Activated CD4-positive, CD25-positive, alpha-beta regulatory T cell treated with anti-CD3 and anti-CD28 coated beads, Interleukin-2, amount 50 U/mL, for 72 hours (primary cell): ENCODE results near the gene NFX1.
A peak's percentile ranks its signal among the peaks of the same experiment; 100 is the strongest.

Experiments
- DNase-seq: peaks from one replicate; pipeline ENCODE4 v3.0.0; 2021

NFX1 gene

GRCh38 chr9:33267151-33267767 is 23.1 kb upstream of the NFX1 start:
- DNase-seq = no peak

- no peak for DNase-seq
These were observed 20.2 kb upstream of the NFX1 start for GRCh38 chr9:33270146-33270545.

- DNase-seq = no peak
These were observed 18.3 kb upstream of the NFX1 start for GRCh38 chr9:33272061-33272460.

DNA sequence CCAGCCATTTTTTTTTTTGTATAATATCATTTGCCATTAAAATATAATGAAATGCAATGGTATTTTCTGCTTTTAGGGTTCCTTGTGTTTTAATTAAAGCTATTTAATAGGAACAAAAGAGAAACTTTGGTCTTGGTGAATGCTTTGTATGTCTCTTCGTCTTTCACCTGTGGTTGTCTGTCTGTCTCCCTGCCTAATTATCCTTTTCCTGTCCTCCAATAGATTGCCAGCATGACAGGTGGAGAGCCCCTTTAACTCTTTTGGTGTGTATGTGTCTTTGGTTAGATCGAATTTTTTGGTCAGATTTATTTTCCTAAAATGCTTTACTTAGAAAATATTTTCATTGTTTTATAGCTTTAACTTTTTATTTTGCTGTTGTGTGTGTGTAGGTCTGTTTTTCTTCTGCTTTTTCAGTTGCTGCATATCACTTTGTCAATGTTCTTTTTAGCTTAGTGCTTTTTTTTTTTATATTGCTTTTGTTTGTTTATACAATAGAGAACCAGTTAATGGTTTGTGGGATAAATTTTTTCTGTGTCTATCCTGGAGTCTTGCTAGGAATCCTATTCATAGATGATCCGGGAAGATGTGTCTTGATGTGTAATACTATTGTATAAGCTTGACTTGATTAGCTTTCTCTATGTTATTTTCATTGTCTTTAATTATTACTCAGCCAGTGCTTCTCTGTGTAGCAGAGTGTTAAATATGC is 16.9 kb upstream of the NFX1 start:
- DNase-seq = no peak

DNA sequence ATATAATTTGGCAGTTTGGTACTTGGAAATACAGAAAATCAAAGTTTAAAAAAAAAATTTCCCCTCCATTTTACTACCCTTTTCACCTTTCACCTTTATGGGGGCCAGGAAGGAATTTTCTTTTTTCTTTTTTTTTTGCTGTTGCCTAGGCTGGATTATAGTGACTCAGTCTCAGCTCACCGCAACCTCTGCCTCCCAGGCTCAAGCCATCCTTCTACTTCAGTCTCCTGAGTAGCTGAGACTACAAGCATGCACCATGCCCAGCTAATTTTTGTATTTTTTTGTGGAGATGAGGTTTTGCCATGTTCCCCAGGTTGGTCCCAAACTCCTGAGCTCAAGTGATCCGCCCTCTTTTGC is 16.4 kb upstream of the NFX1 start:
- DNase-seq = no peak

DNA sequence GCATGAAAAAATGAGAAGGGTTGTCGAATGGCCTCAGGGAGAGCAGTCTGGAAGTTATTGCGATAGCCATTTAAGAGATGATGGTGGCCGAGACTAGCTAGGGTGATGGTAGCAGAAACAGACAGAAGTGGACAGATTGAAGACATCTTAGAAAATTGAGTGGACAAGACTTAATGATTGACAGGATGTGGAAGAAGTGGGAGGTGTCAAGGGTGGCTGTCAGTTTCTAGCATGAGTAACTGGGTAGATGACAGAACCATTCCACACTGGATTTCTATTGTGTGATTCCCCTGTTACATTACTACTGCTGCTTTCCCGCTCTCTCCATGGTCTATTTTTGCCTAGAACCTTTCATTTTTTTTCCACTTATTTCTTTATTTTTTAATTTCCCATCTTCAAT is 12.8 kb upstream of the NFX1 start:
- DNase-seq = no peak

- no peak for DNase-seq
These were observed 4.8 kb upstream of the NFX1 start for GRCh38 chr9:33285502-33285901.

GRCh38 chr9:33287087-33287490 is 3.2 kb upstream of the NFX1 start:
- DNase-seq = no peak

- no peak for DNase-seq
These were observed 2.1 kb upstream of the NFX1 start for GRCh38 chr9:33288235-33288634.

DNA sequence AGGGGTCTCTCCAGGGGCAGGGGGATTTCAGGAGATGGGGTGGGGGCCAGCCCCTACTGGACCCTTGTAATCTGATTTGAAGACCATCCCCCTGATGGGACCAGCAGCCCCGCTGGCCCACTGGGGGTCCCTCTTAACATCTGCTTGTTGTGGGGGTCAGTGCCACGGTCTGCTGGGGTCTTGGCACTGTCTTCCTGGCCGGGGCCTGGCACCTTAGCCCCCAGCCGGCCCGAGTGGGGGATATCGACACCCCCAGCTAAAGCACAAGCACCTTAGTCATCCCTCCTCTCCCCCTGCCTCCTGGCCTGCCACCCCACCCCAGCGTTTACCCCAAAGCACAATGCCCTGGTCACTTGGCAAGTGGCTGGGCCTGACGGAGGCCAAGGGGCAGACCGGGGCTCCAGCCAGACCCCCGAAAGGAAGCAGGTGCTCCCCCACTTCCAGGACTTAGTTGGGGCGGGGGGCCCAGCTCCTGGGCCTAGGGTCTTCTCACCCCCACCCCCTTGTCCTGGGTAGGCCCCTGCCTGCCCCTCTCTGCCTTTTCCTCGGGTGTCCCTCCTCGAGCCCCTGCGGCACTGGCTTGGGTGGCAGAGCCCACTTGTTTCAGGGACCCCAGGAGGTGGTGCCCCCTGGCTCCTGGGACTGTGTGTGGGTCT is 1.4 kb upstream of the NFX1 start:
- peak; percentile 36 for DNase-seq

DNA sequence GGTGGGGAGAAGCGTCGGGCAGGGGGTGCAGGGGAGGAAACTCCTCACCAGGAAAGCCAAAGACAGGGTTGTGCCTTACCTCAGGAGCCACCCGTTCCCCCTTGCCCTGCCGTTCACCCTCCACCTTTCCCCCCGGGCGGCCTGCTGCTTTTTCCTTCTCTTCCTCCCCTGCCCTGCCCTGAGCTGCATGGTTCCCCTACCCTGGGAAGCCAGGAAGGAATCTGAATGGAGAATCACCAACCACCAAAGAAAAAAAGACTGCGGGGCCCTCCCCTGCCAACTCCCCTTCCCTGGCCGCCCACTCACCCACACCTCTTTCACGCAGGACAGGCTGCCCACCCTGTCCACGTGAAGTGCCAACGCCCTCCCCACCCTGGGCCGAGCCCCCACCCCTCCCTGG is 820 bp upstream of the NFX1 start:
- DNase-seq = peak; percentile 48

DNA sequence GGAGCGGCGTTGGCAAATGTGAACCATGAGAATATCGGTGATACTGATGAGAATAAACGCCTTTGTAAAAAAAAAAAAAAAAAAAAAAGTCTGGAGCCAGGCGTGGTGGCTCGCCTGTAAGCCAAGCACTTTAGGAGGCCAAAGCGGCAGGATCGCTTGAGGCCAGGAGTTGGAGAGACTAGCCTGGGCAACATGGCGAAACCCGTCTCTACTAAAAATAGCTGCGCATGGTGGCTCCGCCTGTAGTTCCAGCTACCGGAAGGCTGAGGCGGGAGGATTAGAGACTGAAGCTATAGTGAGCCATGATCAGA is 425 bp upstream of the NFX1 start:
- DNase-seq = no peak

DNA sequence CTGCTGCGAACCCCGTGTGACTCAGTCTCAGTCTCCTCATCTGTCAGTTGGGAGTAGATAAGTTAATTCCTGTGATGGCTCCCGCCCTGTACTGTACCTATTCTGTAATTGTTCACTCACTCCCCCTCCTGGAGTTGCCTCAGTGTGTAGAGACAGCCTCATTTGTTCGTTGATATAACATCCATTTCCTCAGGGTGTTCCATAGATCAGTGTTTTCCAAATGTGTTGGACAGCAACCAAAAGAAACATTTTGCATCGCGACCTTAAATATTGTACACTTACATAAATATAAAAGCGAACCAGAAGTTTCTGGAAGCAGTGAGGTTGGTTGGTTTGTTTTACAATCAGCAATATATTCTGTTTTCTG is 698 bp downstream of the NFX1 start:
- no peak for DNase-seq

DNA sequence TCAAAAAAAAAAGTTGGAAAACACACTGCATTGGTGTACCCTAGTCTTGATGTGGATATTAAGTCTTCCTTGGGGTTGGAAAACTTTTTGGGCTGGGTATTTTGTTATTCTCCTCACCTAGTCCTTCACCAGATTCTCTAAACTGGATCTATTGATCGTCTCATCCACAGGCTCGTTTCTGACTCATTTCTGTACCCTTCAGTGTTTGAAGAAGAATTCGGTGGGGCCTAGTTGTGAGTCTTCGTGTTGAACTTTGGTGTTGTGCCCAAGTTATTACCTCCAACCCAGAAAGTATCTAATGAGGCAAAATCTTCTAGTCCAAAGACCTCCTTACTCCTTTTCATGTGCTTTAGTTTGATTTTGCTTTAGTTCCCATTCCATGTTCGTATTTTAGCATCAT is 1.6 kb downstream of the NFX1 start:
- DNase-seq = no peak

DNA sequence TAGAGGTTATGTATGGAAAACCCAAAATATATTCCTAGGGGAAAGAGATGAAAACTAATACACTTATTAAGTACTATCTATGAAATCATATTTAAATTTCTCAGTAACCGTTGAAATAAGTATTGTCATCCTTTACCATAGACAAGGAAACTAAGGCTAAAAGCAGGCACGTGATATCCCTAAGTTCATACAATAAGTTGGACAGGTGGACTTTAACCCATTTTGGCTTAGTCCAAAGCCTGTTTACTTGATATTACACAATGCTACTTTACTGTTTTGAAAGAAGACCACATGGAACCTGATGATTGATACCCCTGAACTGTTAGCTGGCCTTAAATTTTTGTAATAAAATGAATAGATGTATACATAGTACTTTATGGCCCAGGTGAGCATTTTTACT is 3.5 kb downstream of the NFX1 start:
- DNase-seq = no peak

GRCh38 chr9:33294670-33295432 is 4.5 kb downstream of the NFX1 start:
- no peak for DNase-seq

DNA sequence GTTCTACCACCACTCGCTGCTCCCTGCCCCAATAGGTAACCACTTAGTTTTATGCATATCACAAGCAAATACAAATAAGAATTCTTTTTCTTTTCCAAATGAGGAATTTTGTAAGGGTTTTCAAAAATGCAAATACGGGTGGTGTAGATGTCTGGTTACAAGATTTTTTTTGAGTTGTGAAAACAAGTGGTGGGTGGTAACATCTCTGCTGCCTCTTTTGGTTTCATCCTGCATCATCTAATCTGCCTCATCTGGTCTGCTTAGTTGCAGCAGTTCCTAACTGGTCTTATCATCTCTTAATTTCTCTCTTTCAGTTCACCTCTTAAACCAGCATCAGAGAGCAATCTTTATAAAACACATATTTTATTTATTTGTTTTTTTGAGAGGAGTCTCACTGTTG is 5.3 kb downstream of the NFX1 start:
- DNase-seq = no peak

DNA sequence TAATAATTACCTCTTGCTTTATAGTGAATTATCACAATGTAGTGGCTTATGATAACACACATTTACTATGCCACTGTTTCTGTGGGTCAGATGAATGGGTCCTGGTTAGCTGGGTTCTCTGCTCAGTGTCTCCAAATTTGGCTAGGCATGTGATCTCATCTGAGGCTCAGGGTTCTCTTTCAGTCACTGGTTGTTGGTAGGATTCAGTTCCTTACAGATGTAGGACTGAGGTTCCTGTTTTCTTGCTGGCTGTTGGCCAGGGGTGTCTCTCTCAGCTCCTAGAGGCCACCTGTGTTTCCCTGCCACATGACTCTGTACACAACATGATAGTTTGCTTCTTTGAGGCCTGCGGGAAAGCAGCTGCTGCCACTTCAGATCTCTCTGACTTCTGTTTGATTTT is 7.1 kb downstream of the NFX1 start:
- no peak for DNase-seq

DNA sequence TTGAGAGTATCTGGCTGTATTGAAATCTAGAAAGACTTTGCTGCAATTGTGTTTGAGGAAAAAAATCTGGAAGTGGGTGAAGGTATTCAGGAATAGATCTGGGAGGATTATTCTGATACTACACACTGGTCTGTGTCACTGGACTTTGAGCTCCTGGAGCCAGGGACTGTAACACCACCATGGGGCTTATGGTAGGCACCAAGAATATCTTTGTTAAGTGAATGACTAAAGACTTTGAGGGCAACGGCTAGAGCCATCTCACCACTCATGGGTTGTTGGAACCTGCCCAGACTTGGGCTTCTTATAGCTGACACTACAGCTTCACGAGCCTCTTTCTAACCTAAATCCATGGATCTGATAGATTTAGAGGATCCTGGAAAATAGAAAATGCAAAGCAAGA is 10.2 kb downstream of the NFX1 start:
- no peak for DNase-seq

DNA sequence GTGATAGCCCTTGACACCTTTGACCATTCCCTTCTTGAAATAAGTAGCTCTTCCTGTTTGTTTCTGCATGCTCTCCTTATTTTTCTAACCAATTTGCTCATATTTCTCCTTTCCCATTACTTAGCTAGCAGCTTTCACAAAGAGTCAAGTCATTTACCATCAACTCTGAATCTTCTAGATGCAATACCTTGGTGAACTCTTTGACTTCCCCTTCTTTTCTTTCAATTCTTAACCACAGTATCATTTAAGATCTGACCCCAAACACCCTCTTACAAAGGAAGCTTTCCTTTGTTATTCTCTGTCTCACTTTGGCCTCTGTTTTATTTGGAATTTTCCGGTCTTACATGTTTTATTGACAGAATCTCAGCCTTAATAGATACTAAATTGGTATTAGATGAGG is 14.0 kb downstream of the NFX1 start:
- no peak for DNase-seq

GRCh38 chr9:33306037-33306436 is 15.7 kb downstream of the NFX1 start:
- no peak for DNase-seq

DNA sequence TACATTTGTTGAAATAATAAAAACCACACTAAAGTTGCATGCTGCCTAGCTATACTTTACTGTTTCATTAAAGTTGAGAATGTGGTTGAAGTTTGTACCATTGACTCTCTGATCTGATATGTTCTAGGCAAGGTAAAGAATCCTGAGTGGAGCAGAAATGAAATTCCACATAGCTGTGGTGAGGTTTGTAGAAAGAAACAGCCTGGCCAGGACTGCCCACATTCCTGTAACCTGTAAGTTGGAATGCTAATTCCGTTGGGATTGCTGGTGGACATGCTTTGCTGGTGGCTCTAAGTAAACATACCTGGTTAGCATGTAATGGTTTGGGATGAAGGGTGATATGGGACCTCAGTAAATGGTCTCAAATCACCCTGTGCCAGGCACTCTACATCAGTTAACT is 16.8 kb downstream of the NFX1 start:
- DNase-seq = no peak

DNA sequence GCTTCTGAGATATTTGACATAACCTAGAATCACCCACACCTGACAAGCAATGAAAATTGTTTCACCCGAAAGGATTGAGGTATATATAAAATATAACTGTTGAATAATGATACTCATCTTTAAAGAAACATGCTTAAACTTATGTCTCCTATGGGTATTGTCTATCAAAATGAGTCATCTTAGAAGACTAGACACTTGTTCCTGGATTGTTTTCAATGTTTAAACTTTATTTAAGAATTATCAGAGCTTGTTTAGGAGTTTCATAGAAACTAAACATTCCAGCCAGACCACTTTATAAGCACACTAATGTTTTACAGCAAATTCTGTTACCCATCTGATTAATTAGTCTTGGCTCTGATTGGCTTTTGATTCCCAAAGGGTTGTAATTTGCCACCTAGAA is 19.6 kb downstream of the NFX1 start:
- DNase-seq = no peak

GRCh38 chr9:33310748-33311147 is 20.4 kb downstream of the NFX1 start:
- DNase-seq = no peak
